ENCODE measurements around the gene PUS1.

The PUS1 gene

GRCh38 chr12:131918311-131919050 lies 10.6 kb upstream of the PUS1 start:
- in situ Hi-C loops (cut with HindIII; ENCODE audit: low sequenced_read_pairs): no loop called here
- H3K4me3 ChIP-seq (ENCODE audit: low read depth, low read length): no peak overlapping the region
- TF ChIP-seq, protein P1, sequence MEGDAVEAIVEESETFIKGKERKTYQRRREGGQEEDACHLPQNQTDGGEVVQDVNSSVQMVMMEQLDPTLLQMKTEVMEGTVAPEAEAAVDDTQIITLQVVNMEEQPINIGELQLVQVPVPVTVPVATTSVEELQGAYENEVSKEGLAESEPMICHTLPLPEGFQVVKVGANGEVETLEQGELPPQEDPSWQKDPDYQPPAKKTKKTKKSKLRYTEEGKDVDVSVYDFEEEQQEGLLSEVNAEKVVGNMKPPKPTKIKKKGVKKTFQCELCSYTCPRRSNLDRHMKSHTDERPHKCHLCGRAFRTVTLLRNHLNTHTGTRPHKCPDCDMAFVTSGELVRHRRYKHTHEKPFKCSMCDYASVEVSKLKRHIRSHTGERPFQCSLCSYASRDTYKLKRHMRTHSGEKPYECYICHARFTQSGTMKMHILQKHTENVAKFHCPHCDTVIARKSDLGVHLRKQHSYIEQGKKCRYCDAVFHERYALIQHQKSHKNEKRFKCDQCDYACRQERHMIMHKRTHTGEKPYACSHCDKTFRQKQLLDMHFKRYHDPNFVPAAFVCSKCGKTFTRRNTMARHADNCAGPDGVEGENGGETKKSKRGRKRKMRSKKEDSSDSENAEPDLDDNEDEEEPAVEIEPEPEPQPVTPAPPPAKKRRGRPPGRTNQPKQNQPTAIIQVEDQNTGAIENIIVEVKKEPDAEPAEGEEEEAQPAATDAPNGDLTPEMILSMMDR (IDR thresholded peaks at IDR 0.05; ENCODE audit: low read depth, low read length): no peak
- DNase-seq (ENCODE audit: low read depth, low spot score): no peak

DNA sequence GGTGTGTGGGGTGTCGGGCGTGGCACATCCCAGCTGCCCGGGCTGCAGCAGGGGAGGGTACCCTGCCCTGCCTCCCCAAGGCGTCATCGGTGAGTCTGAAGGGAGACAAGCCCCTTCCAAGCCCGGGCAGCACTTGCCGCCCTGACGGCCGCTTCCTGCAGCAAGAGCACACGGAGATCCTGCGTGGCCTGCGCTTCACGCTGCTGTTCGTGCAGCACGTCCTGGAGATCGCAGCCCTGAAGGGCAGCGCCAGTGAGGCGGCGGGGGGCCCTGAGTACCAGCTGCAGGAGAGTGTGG lies 10.1 kb upstream of the PUS1 start:
- no peak for DNase-seq (ENCODE audit: low read depth, low spot score)
- in situ Hi-C loops (cut with HindIII; ENCODE audit: low sequenced_read_pairs): no loop called here
- no peak overlapping the region for H3K4me3 ChIP-seq (ENCODE audit: low read depth, low read length)
- TF ChIP-seq, protein P1 (IDR thresholded peaks at IDR 0.05; ENCODE audit: low read depth, low read length): no peak

- TF ChIP-seq, protein P1 (IDR thresholded peaks at IDR 0.05; ENCODE audit: low read depth, low read length): no peak
- no peak for DNase-seq (ENCODE audit: low read depth, low spot score)
- in situ Hi-C loops (cut with HindIII; ENCODE audit: low sequenced_read_pairs): no loop called here
- no peak overlapping the region for H3K4me3 ChIP-seq (ENCODE audit: low read depth, low read length)
Observed at GRCh38 chr12:131919366-131920156, 9.5 kb upstream of the PUS1 start.

DNA sequence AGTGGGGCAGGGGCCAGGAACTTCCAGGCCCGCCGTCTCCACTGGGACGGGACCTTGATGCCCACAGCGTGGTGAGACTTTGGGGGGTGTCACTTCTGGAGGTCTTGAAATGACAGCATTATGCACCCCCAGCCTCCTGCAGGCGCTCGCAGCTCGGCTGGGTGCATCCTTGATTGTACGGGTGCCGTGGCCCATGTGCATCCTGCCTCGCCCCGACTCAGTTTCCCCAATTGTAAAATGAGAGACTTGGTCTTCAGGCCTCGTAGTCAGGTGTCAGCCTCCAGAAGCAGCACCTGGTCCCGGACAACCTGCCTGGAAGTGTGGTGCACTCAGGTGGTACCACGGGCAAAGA lies 8.9 kb upstream of the PUS1 start:
- in situ Hi-C loops (cut with HindIII; ENCODE audit: low sequenced_read_pairs): no loop called here

GRCh38 chr12:131920902-131921840 lies 7.9 kb upstream of the PUS1 start:
- TF ChIP-seq, protein P1 (IDR thresholded peaks at IDR 0.05; ENCODE audit: low read depth, low read length): no peak
- in situ Hi-C loops (cut with HindIII; ENCODE audit: low sequenced_read_pairs): no loop called here
- no peak overlapping the region for H3K4me3 ChIP-seq (ENCODE audit: low read depth, low read length)
- no peak for DNase-seq (ENCODE audit: low read depth, low spot score)

More for the DNA sequence above, 8.9 kb upstream of the PUS1 start:
- TF ChIP-seq, protein P1 (IDR thresholded peaks at IDR 0.05; ENCODE audit: low read depth, low read length): no peak
- H3K4me3 ChIP-seq (ENCODE audit: low read depth, low read length): no peak overlapping the region
- no peak for DNase-seq (ENCODE audit: low read depth, low spot score)
